Trophoblast cell (in vitro differentiated cells and primary cell): ENCODE results near the gene GOLGA1.

Experiments used
- DNase-seq, 2 donors: peaks; one replicate each; pipeline ENCODE4 v3.0.0-alpha.2; 2016
- H2AFZ ChIP-seq: 2 replicates; pipeline ENCODE4 v1.6.1; 2013; ENCODE audit warnings: low read length, moderate library complexity, mild to moderate bottlenecking; ENCODE audit not compliant: insufficient read depth, poor library complexity
- H2AK5ac ChIP-seq: 2 replicates; pipeline ENCODE4 v1.6.1; 2013; ENCODE audit warnings: mild to moderate bottlenecking, low read length
- H2BK120ac ChIP-seq: 2 replicates; pipeline ENCODE4 v1.6.1; 2013; ENCODE audit warnings: low read length, mild to moderate bottlenecking, moderate library complexity; ENCODE audit not compliant: insufficient read depth, poor library complexity
- H2BK12ac ChIP-seq: 2 replicates; pipeline ENCODE4 v1.6.1; 2013; ENCODE audit warnings: mild to moderate bottlenecking, low read length, moderate library complexity
- H2BK5ac ChIP-seq: 2 replicates; pipeline ENCODE4 v1.6.1; 2013; ENCODE audit warnings: low read length, low read depth, moderate library complexity, mild to moderate bottlenecking; ENCODE audit not compliant: poor library complexity
- H3K14ac ChIP-seq: 2 replicates; pipeline ENCODE4 v1.6.1; 2013; ENCODE audit warnings: mild to moderate bottlenecking, low read length
- H3K18ac ChIP-seq: 2 replicates; pipeline ENCODE4 v1.6.1; 2013; ENCODE audit warnings: mild to moderate bottlenecking, low read length
- H3K23ac ChIP-seq: 2 replicates; pipeline ENCODE4 v1.6.1; 2013; ENCODE audit warnings: low read length
- H3K27ac ChIP-seq: 2 replicates; pipeline ENCODE4 v1.5.1; 2013; ENCODE audit warnings: low read depth, mild to moderate bottlenecking, inconsistent platforms, low read length, moderate library complexity
- H3K27me3 ChIP-seq: 2 replicates; pipeline ENCODE4 v1.6.1; 2013; ENCODE audit warnings: inconsistent platforms, mild to moderate bottlenecking, low read length, moderate library complexity; ENCODE audit not compliant: insufficient read depth
- H3K36me3 ChIP-seq, 2 experiments: 1 replicate in 1 of 2; 2 replicates in 1 of 2; pipeline ENCODE4 v1.6.1; 2013; ENCODE audit warnings: low read length in 2 of 2, mild to moderate bottlenecking in 2 of 2, moderate library complexity in 1 of 2; ENCODE audit not compliant: insufficient read depth in 2 of 2, control insufficient read depth in 1 of 2
- H3K4ac ChIP-seq: 2 replicates; pipeline ENCODE4 v1.6.1; 2013; ENCODE audit warnings: low read depth, mild to moderate bottlenecking, low read length, moderate library complexity
- H3K4me1 ChIP-seq, 2 experiments: 1 replicate in 1 of 2; 2 replicates in 1 of 2; pipeline ENCODE4 v1.6.1; 2013; ENCODE audit warnings: low read length in 2 of 2, mild to moderate bottlenecking in 2 of 2, moderate library complexity in 1 of 2; ENCODE audit not compliant: insufficient read depth in 2 of 2, control insufficient read depth in 1 of 2
- H3K4me2 ChIP-seq: 2 replicates; pipeline ENCODE4 v1.6.1; 2013; ENCODE audit warnings: inconsistent platforms, mild to moderate bottlenecking, low read length, moderate library complexity
- H3K4me3 ChIP-seq: 2 replicates; pipeline ENCODE4 v1.5.1; 2013; ENCODE audit warnings: mild to moderate bottlenecking, low read depth, low read length, inconsistent platforms
- H3K79me1 ChIP-seq: one replicate; pipeline ENCODE4 v1.6.1; 2013; ENCODE audit warnings: low read length
- H3K79me2 ChIP-seq: 2 replicates; pipeline ENCODE4 v1.6.1; 2013; ENCODE audit warnings: low read length, mild to moderate bottlenecking; ENCODE audit not compliant: control insufficient read depth, insufficient read depth, poor library complexity
- H3K9ac ChIP-seq: 2 replicates; pipeline ENCODE4 v1.6.1; 2013; ENCODE audit warnings: mild to moderate bottlenecking, low read length
- H3K9me3 ChIP-seq: 2 replicates; pipeline ENCODE4 v1.6.1; 2013; ENCODE audit warnings: low read depth, mild to moderate bottlenecking, control low read depth, inconsistent platforms, low read length; ENCODE audit not compliant: insufficient read depth
- H4K12ac ChIP-seq: 2 replicates; pipeline ENCODE4 v1.6.1; 2013; ENCODE audit warnings: low read depth, mild to moderate bottlenecking, low read length, moderate library complexity
- H4K8ac ChIP-seq: 2 replicates; pipeline ENCODE4 v1.6.1; 2013; ENCODE audit warnings: low read depth, mild to moderate bottlenecking, low read length, moderate library complexity
- H4K91ac ChIP-seq: one replicate; pipeline ENCODE4 v1.6.1; 2013; ENCODE audit warnings: low read depth, mild to moderate bottlenecking, low read length, moderate library complexity
- WGBS: extraction: QIAGEN DNeasy Blood & Tissue Kit; methylation state at CpG from one replicate; pipeline ENCODE4 v1.1.7; 2013; ENCODE audit warnings: missing lambda C conversion rate; ENCODE audit not compliant: insufficient read length, insufficient coverage; ENCODE audit errors: extremely low coverage; 5-methylcytosine and 5-hydroxymethylcytosine counted together

The GOLGA1 gene

GRCh38 chr9:124880501-124880900 is 60.4 kb downstream of the GOLGA1 start:
- Histone ChIP-seq H2AK5ac (no peak overlapping the region), H2BK12ac (no peak overlapping the region), H3K4me3 (no peak overlapping the region), H4K91ac (no peak overlapping the region), H3K18ac (no peak overlapping the region), H3K79me1 (no peaks in the 10 kb centered on the region), H3K27me3 (no peaks in the 10 kb centered on the region), H2BK5ac (no peak overlapping the region), H3K79me2 (no peaks in the 10 kb centered on the region), H2AFZ (no peak overlapping the region), H3K4ac (no peak overlapping the region), H4K12ac (no peak overlapping the region), H3K9me3 (peaks cover 3% of the 10 kb centered on the region), H3K14ac (no peak overlapping the region), H3K27ac (no peak overlapping the region), H3K9ac (no peak overlapping the region), H3K36me3 (peaks cover 43 to 57% of the 10 kb centered on the region in 2 experiments), H4K8ac (no peak overlapping the region), H3K4me2 (no peak overlapping the region), H3K4me1 (no peaks in the 10 kb centered on the region), H3K23ac (no peak overlapping the region), H2BK120ac (no peak overlapping the region)
- WGBS = no CpG with 5 or more reads among the region's 9 CpGs
- no peak for DNase-seq

DNA sequence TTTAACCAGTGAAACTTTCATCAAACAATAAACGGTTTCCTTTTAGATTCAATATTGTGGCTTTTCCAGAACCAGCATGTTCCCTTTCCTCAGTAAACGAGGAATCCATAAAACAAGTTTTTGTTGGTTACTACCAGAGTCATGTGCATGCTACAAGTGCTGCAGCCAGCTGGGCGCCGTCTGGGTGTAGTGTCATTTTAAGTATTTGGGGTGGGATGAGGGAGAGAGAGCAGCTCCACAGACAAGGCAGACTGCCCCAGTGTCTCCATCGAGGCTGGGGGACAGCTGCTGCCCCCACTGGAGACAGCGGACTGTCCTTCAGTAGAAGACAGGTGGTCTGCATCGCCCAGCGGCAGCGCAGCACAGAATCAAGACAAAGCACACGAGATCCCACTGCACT is 61.7 kb downstream of the GOLGA1 start:
- WGBS = no CpG with 5 or more reads among the region's 10 CpGs
- Histone ChIP-seq H3K4me2 (no peak overlapping the region), H3K79me1 (no peaks in the 10 kb centered on the region), H2AK5ac (no peak overlapping the region), H4K8ac (no peak overlapping the region), H3K4me1 (no peaks in the 10 kb centered on the region), H3K36me3 (peaks cover 50 to 67% of the 10 kb centered on the region in 2 experiments), H2BK5ac (no peak overlapping the region), H3K23ac (no peak overlapping the region), H4K12ac (no peak overlapping the region), H2AFZ (no peak overlapping the region), H3K14ac (no peak overlapping the region), H2BK12ac (no peak overlapping the region), H3K27me3 (no peaks in the 10 kb centered on the region), H3K18ac (no peak overlapping the region), H3K9me3 (peaks cover 2% of the 10 kb centered on the region), H3K27ac (no peak overlapping the region), H4K91ac (no peak overlapping the region), H3K4ac (no peak overlapping the region), H3K4me3 (peak overlapping the region; percentile 38), H2BK120ac (no peak overlapping the region), H3K79me2 (no peaks in the 10 kb centered on the region), H3K9ac (peak overlapping the region; percentile 41)
- no peak for DNase-seq

DNA sequence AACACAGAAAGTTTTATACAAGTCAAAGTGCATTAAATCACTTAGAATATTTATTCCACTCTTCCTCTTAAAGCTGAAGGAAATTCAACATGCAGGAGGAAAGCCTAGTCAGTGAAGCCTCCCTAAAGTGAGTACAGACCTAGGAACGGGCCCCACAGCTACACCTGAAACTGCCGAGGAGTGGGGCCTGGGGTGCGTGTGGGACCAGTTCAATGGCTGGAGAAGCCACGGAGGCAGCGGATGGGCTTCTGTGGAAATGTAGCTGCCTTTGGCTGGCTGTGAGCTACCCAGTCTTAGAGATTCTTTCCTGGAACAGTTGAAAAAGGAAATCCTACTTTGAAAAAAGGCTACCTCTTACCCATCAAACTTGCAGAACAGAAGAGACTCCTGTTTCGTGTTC is 62.4 kb downstream of the GOLGA1 start:
- H2AK5ac ChIP-seq = no peak overlapping the region
- no peaks in the 10 kb centered on the region for H3K27me3 ChIP-seq
- H3K4ac ChIP-seq = no peak overlapping the region
- WGBS = no CpG with 5 or more reads among the region's 6 CpGs
- no peak overlapping the region for H3K18ac ChIP-seq
- no peak overlapping the region for H3K4me3 ChIP-seq
- no peak overlapping the region for H3K14ac ChIP-seq
- H2BK5ac ChIP-seq = no peak overlapping the region
- H3K4me1 ChIP-seq = no peaks in the 10 kb centered on the region
- H4K8ac ChIP-seq = no peak overlapping the region
- no peak for DNase-seq
- H2BK12ac ChIP-seq = no peak overlapping the region
- H3K4me2 ChIP-seq = no peak overlapping the region
- peaks cover 56 to 74% of the 10 kb centered on the region in 2 experiments for H3K36me3 ChIP-seq
- H3K23ac ChIP-seq = no peak overlapping the region
- no peaks in the 10 kb centered on the region for H3K79me2 ChIP-seq
- H3K9me3 ChIP-seq = peaks cover 3% of the 10 kb centered on the region
- no peak overlapping the region for H2AFZ ChIP-seq
- no peak overlapping the region for H2BK120ac ChIP-seq
- no peak overlapping the region for H4K91ac ChIP-seq
- no peaks in the 10 kb centered on the region for H3K79me1 ChIP-seq
- no peak overlapping the region for H4K12ac ChIP-seq
- no peak overlapping the region for H3K27ac ChIP-seq
- H3K9ac ChIP-seq = no peak overlapping the region

DNA sequence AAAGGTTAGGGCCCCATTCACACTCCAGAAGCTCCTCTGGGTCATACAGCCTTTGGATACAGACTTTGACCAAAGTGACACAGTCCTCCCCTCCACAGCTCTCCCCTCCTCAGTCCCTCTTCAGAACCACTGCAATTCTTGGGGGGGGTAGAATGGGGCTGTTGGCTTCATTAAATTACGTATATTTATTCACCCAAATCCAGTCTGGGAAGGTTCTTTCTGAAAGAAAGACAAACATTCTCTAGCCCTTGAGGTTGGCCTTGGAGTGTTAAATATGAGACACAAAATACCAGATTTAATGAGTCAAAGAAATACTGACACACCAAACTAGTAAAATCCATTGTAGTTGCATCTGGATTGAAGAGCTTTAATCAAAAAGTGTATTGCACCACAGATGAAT is 62.9 kb downstream of the GOLGA1 start:
- no CpG with 5 or more reads among the region's 1 CpG for WGBS

More for the DNA sequence above, 62.9 kb downstream of the GOLGA1 start:
- no peak overlapping the region for H3K23ac ChIP-seq
- H3K4me2 ChIP-seq = no peak overlapping the region
- H2BK12ac ChIP-seq = no peak overlapping the region
- no peak overlapping the region for H3K14ac ChIP-seq
- no peak overlapping the region for H3K4me3 ChIP-seq
- H4K12ac ChIP-seq = no peak overlapping the region
- no peak overlapping the region for H4K91ac ChIP-seq
- H4K8ac ChIP-seq = no peak overlapping the region
- no peaks in the 10 kb centered on the region for H3K27me3 ChIP-seq
- no peak overlapping the region for H3K27ac ChIP-seq
- H3K9ac ChIP-seq = no peak overlapping the region
- no peak overlapping the region for H3K18ac ChIP-seq
- no peak overlapping the region for H2AK5ac ChIP-seq
- H2BK5ac ChIP-seq = no peak overlapping the region
- H2BK120ac ChIP-seq = no peak overlapping the region
- H3K9me3 ChIP-seq = peaks cover 5% of the 10 kb centered on the region
- no peaks in the 10 kb centered on the region for H3K79me2 ChIP-seq
- DNase-seq = no peak
- H3K79me1 ChIP-seq = no peaks in the 10 kb centered on the region
- H2AFZ ChIP-seq = no peak overlapping the region
- no peaks in the 10 kb centered on the region for H3K4me1 ChIP-seq
- no peak overlapping the region for H3K4ac ChIP-seq
- peaks cover 60 to 78% of the 10 kb centered on the region in 2 experiments for H3K36me3 ChIP-seq
